HG03135 (cell line): Measurements from ENCODE around the gene ATP6V1B1.
"Not testable (repeated sequence)": the region's sequence is repeated elsewhere in the genome, so short reads cannot be mapped to it uniquely, and the experiment has no call there.

Source experiments
- ATAC-seq: cut with Tn5 transposase; IDR thresholded peaks from one replicate; pipeline ENCODE4 v1.9.1; 2021; ENCODE audit warnings: mild to moderate bottlenecking, moderate library complexity; ENCODE audit not compliant: unreplicated experiment

Gene ATP6V1B1

GRCh38 chr2:71004857-71005256 is 69.2 kb downstream of the ATP6V1B1 start:
- no peak for ATAC-seq

DNA sequence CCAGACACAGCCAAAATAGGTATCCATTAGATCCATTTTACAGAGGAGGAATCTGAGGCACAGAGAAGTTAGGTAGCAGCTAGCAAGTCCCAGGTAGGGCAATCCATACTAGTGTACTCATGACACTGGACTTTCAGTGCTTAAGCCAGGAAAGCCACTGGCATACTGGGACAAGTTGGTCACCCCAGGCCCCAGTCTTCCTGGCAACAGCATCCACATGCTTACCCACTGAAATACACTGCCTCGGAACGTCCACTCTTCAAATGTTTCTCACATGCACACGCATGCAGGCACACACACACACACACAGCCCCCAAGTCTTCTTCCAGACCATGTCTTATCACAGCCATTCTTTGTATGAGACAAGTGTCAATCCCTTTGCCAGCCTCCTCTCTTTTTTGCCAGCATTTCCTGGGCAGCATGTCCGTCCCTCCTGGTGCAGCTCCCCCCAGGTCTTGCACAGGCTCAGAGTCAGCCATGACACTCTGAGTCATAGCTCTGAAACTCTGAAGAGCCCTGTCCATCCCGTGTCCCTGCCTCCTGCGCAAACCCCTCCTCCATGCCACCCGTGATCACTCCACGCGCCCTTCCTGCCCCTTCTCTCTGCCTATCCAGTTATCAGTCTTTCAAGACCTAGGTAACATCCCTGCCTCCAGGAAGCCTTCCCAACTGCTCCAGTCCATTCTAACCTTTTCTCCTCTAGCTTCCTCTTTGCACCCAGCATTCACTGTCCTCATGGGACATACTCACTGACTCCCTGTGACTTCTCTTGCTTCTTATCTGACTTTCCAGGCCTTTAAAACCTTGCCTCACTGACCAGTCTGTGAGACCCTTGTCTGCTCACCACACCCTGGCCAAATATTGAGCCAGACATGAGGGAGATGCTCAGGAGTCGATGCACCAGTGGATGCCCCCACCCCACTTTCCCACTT is 69.8 kb downstream of the ATP6V1B1 start:
- no peak for ATAC-seq

- no peak for ATAC-seq
Measured at GRCh38 chr2:71006323-71006722, 70.6 kb downstream of the ATP6V1B1 start.

DNA sequence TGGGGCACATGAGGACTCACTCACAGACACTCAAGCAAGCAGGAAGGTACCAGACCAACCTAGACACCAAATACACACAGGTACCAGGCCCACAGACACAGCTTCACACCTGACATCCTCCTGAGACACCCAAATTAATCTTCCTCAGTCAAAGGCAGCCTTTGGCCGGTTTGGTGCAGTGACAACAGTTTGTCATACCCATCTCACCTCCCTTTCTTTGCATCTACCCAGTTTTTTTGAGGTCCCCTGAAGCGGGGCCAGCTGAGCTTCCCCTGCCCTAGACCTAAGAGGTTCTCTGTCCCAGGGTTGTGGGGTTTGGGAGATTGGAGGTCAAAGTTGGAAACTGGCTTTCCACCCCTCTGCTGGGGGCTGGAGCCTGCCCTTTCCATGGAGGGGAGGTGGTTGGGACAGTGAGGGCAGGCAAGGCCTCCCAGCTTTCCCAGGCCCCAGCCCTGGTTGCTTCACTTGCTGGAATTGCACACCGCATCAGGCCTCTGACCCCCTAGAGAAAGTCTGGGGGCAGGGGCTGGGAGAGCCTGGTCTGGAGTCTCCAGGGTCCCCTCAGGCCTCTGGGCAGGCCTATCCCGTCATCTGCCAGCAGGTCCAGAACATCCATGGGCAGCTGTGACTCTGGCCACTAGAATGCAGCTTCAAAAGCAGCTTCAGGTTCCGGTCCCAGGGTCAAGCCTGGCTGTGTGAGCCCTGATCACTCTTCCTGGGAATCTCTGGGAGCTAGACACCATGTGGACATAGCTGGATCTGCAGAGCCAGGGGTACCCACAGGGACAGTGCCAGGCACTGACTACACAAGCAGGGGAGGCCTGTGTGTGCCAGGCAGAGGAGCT is 71.5 kb downstream of the ATP6V1B1 start:
- no peak for ATAC-seq

GRCh38 chr2:71008342-71008741 is 72.6 kb downstream of the ATP6V1B1 start:
- no peak for ATAC-seq

GRCh38 chr2:71011786-71012185 is 76.1 kb downstream of the ATP6V1B1 start:
- ATAC-seq: not testable (repeated sequence)
